NK-92 (cell line): ENCODE data around the gene WFDC12.

Experiments used
- DNase-seq: peaks from one replicate; lab custom pipeline; 2025; ENCODE audit not compliant: unreplicated experiment; lab: John Stamatoyannopoulos, UW

Gene WFDC12

GRCh38 chr20:45115829-45116228, 8.4 kb downstream of the WFDC12 start:
- no peak for DNase-seq

- DNase-seq: no peak
These were observed 8.9 kb downstream of the WFDC12 start for GRCh38 chr20:45115386-45115774.

GRCh38 chr20:45114465-45115385, 9.5 kb downstream of the WFDC12 start, which contains the start of gene WFDC5:
Gene WFDC5, minus strand, starts transcription at chr20:45115174. Its CDS starts 91 bp downstream, at chr20:45115083.
- DNase-seq: no peak

GRCh38 chr20:45113865-45114264, 10.4 kb downstream of the WFDC12 start:
- DNase-seq: no peak

GRCh38 chr20:45112754-45113153, 11.5 kb downstream of the WFDC12 start:
- no peak for DNase-seq

GRCh38 chr20:45111799-45112471, 12.3 kb downstream of the WFDC12 start:
- DNase-seq: no peak

GRCh38 chr20:45111285-45111684, 13.0 kb downstream of the WFDC12 start:
- no peak for DNase-seq

- no peak for DNase-seq
These were observed 14.0 kb downstream of the WFDC12 start for GRCh38 chr20:45110301-45110700.

GRCh38 chr20:45109634-45110033, 14.6 kb downstream of the WFDC12 start:
- DNase-seq: no peak

- DNase-seq: no peak
These were observed 18.9 kb downstream of the WFDC12 start for GRCh38 chr20:45105317-45105716.

- DNase-seq: no peak
These were observed 19.5 kb downstream of the WFDC12 start for GRCh38 chr20:45104786-45105185.

- DNase-seq: no peak
These were observed 21.2 kb downstream of the WFDC12 start for GRCh38 chr20:45103072-45103471.

- DNase-seq: no peak
These were observed 22.9 kb downstream of the WFDC12 start for GRCh38 chr20:45101333-45101850.

GRCh38 chr20:45100563-45101245, 23.6 kb downstream of the WFDC12 start, which contains the start of gene KCNS1:
Gene KCNS1, minus strand, starts transcription at chr20:45101127. Its CDS starts 1,891 bp downstream, at chr20:45099236.
- no peak for DNase-seq

- no peak for DNase-seq
These were observed 26.0 kb downstream of the WFDC12 start for GRCh38 chr20:45098103-45098773.

GRCh38 chr20:45097485-45098102, 26.7 kb downstream of the WFDC12 start:
- no peak for DNase-seq

- no peak for DNase-seq
These were observed 27.5 kb downstream of the WFDC12 start for GRCh38 chr20:45096781-45097180.

- DNase-seq: no peak
These were observed 28.4 kb downstream of the WFDC12 start for GRCh38 chr20:45095805-45096238.

GRCh38 chr20:45094864-45095574, 29.2 kb downstream of the WFDC12 start:
- DNase-seq: no peak

- no peak for DNase-seq
These were observed 30.1 kb downstream of the WFDC12 start for GRCh38 chr20:45094201-45094600.
